Osteoblast (primary cell): ENCODE data around the gene STK32B. TPM values are rescaled to one million over a fixed set of nuclear protein-coding genes. Genes with fewer than 3 reads are reported as not detected.
A peak's percentile ranks its signal among the peaks of the same experiment; 100 is the strongest.

Experiments used
- DNase-seq: peaks from one replicate; pipeline ENCODE4 v3.0.0; 2011; ENCODE audit warnings: low spot score, mixed read lengths; ENCODE audit not compliant: insufficient read length; ENCODE audit errors: missing footprints
- H2AFZ ChIP-seq: 2 replicates; pipeline ENCODE4 v1.6.0; 2011; ENCODE audit warnings: mild to moderate bottlenecking, low read length
- H3K27ac ChIP-seq: 2 replicates; pipeline ENCODE4 v1.5.1; 2011; ENCODE audit warnings: mild to moderate bottlenecking, low read depth, low read length, moderate library complexity
- H3K27me3 ChIP-seq: 2 replicates; pipeline ENCODE4 v1.6.0; 2012; ENCODE audit warnings: mild to moderate bottlenecking, control low read depth, inconsistent platforms, low read length, moderate library complexity; ENCODE audit not compliant: insufficient read depth
- H3K36me3 ChIP-seq: 2 replicates; pipeline ENCODE4 v1.5.1; 2011; ENCODE audit warnings: mild to moderate bottlenecking, low read length, control low read depth, moderate library complexity; ENCODE audit not compliant: insufficient read depth
- H3K4me1 ChIP-seq: 2 replicates; pipeline ENCODE4 v1.5.1; 2011; ENCODE audit warnings: mild to moderate bottlenecking, low read length, control low read depth, moderate library complexity; ENCODE audit not compliant: insufficient read depth
- H3K4me2 ChIP-seq: 2 replicates; pipeline ENCODE4 v1.6.0; 2011; ENCODE audit warnings: mild to moderate bottlenecking, low read length; ENCODE audit not compliant: insufficient read depth
- H3K4me3 ChIP-seq: fragments of 200-600 bp; sonication (generic); 3 replicates; pipeline ENCODE4 v1.5.1; 2012; ENCODE audit warnings: mild to moderate bottlenecking, low read length, inconsistent platforms; ENCODE audit not compliant: insufficient read depth
- H3K79me2 ChIP-seq: 2 replicates; pipeline ENCODE4 v1.6.0; 2012; ENCODE audit warnings: mild to moderate bottlenecking, low read length, control low read depth, inconsistent platforms; ENCODE audit not compliant: insufficient read depth
- H3K9me3 ChIP-seq: 2 replicates; pipeline ENCODE4 v1.5.1; 2011; ENCODE audit warnings: low read depth, low read length, control low read depth
- H4K20me1 ChIP-seq: 2 replicates; pipeline ENCODE4 v1.6.0; 2012; ENCODE audit warnings: mild to moderate bottlenecking, low read length, control low read depth; ENCODE audit not compliant: insufficient read depth
- total RNA-seq: library from RNA; depleted of rRNA; stranded (reverse); fragments of >200 nt; gene quantifications from 2 replicates; pipeline ENCODE4 v1.2.3, GENCODE V29; 2012
- TF ChIP-seq, protein P1 (sequence below): IDR thresholded peaks from 2 replicates; pipeline ENCODE4 v1.5.1; 2011; ENCODE audit warnings: mild to moderate bottlenecking, low read depth, low read length, moderate library complexity; ENCODE audit errors: extremely low read depth

Gene STK32B
- total RNA-seq, 1 donor: 1.1 TPM

DNA sequence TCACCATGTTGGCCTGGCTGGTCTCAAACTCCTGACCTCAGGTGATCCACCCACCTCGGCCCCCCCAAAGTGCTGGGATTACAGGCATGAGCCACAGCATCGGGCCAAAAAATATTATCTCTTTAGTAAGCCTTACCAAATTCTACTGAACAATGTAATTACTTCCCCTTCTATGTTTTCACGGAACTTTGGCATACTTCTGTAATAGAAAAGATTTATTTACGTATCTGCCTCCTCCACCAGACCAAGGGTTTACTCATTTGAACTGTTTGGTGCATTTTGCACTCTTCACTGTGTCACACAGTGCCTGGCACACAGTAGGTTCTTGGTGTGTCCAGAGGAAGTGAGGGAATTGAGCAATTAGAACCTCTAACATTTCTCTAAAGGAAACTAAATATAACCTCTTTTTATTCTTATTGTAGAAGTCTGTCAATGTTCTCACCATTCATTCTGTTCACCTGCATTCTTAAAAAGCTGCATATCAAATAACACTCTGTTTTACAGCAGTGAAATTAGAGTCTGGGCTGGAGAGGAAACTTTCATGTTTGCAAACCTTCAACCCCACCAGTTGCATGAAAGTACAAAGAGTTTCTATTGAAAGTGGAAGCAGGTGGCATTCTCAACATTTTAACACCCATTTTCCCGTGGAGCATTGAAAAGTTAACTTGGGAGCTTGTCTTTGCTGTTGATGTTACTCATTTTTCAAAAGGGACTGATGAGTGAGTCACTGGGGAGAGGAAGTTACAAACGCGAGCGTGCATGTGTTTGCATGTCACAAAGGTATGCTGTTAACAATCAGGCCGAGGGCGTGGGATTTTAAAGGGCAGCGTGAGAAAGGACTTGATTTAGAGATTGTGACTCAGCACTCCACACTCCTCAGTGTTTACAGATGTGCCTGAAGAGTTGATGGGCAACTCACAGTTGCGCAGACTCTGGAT, 314.1 kb downstream of the STK32B start:
- Histone ChIP-seq H3K27ac (peak overlapping the region; percentile 46), H3K27me3 (no peaks in the 10 kb centered on the region)

DNA sequence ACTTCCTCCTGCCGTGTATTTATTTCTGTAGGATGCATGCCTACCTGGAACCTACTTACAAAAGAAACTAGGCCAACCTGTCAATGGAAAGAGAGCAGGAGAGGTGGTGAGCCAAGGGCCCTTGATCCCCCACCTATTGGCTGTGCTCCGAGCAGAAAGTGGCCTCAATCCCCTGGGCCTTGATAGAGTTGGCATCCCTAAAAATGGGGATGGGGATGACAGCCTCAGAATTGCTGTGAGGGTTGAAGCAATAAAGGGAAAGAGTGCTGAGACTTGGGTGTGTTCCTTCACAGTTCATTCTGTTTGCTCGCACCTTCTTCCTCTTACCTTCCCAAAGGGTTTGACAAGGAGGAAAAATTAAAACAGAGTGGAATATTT, 314.7 kb downstream of the STK32B start:
- TF ChIP-seq, protein P1, sequence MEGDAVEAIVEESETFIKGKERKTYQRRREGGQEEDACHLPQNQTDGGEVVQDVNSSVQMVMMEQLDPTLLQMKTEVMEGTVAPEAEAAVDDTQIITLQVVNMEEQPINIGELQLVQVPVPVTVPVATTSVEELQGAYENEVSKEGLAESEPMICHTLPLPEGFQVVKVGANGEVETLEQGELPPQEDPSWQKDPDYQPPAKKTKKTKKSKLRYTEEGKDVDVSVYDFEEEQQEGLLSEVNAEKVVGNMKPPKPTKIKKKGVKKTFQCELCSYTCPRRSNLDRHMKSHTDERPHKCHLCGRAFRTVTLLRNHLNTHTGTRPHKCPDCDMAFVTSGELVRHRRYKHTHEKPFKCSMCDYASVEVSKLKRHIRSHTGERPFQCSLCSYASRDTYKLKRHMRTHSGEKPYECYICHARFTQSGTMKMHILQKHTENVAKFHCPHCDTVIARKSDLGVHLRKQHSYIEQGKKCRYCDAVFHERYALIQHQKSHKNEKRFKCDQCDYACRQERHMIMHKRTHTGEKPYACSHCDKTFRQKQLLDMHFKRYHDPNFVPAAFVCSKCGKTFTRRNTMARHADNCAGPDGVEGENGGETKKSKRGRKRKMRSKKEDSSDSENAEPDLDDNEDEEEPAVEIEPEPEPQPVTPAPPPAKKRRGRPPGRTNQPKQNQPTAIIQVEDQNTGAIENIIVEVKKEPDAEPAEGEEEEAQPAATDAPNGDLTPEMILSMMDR: no peak
- Histone ChIP-seq H3K4me2 (no peak overlapping the region), H3K4me1 (peaks cover 3% of the 10 kb centered on the region), H3K9me3 (no peaks in the 10 kb centered on the region), H3K27ac (peak overlapping the region; percentile 46), H2AFZ (no peak overlapping the region), H3K36me3 (no peaks in the 10 kb centered on the region), H4K20me1 (no peaks in the 10 kb centered on the region), H3K27me3 (no peaks in the 10 kb centered on the region), H3K4me3 (no peak overlapping the region), H3K79me2 (no peaks in the 10 kb centered on the region)
- no peak for DNase-seq

More for the DNA sequence above, 314.1 kb downstream of the STK32B start:
- H2AFZ ChIP-seq: no peak overlapping the region
- no peaks in the 10 kb centered on the region for H3K36me3 ChIP-seq
- H3K79me2 ChIP-seq: no peaks in the 10 kb centered on the region
- no peak overlapping the region for H3K4me3 ChIP-seq
- H3K4me2 ChIP-seq: no peak overlapping the region
- DNase-seq: no peak
- H3K4me1 ChIP-seq: peaks cover 3% of the 10 kb centered on the region
- H3K9me3 ChIP-seq: no peaks in the 10 kb centered on the region
- no peaks in the 10 kb centered on the region for H4K20me1 ChIP-seq
- TF ChIP-seq, protein P1: no peak

DNA sequence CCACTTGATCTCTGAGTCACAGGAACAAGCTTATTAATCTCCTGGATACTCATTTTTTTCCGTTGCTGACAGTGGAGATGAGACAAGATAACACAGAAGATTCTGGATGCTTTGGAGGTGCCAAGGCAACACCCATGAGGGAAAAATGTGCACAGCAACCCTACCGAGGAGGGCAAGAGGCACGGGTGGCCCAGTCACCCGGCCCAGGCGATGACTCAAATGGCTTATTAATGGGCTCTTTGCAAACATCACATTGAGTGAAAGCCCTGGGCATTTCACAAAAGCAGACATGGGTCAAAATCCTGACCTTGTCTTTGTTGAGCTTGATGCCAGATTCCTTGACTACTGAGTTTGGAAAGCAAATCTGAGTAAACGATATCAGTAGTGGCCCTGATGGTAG, 315.1 kb downstream of the STK32B start:
- no peak overlapping the region for H3K4me2 ChIP-seq
- H3K27ac ChIP-seq: peak overlapping the region; percentile 46
- no peak overlapping the region for H2AFZ ChIP-seq
- H3K27me3 ChIP-seq: no peaks in the 10 kb centered on the region
- H3K9me3 ChIP-seq: no peaks in the 10 kb centered on the region
- peak; percentile 31 for DNase-seq
- peaks cover 3% of the 10 kb centered on the region for H3K4me1 ChIP-seq
- no peaks in the 10 kb centered on the region for H3K79me2 ChIP-seq
- TF ChIP-seq, protein P1: no peak
- H4K20me1 ChIP-seq: no peaks in the 10 kb centered on the region
- H3K36me3 ChIP-seq: no peaks in the 10 kb centered on the region
- no peak overlapping the region for H3K4me3 ChIP-seq

DNA sequence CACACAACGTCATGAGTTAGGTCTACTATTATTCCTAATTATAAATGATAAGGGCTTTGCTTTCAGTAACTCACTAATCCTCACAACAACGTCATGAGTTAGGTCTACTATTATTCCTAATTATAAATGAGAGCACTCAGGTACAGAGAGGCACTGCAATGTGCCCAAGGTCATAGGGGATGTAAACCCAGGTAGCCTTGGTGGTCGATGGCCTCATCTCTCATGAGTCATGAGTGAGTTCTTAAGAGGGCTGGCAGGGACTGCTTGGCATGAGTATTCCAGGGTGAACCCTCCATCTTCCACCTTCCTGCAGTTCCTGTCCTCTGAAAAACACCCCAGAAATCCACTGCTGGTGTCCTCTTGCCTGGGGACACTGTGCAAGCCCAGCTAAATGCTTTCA, 317.1 kb downstream of the STK32B start:
- no peak overlapping the region for H3K27ac ChIP-seq
- H3K9me3 ChIP-seq: no peaks in the 10 kb centered on the region
- peak; percentile 52 for DNase-seq
- H2AFZ ChIP-seq: no peak overlapping the region
- H4K20me1 ChIP-seq: no peaks in the 10 kb centered on the region
- no peak overlapping the region for H3K4me2 ChIP-seq
- H3K27me3 ChIP-seq: no peaks in the 10 kb centered on the region
- H3K36me3 ChIP-seq: no peaks in the 10 kb centered on the region
- H3K4me1 ChIP-seq: peaks cover 6% of the 10 kb centered on the region
- no peaks in the 10 kb centered on the region for H3K79me2 ChIP-seq
- TF ChIP-seq, protein P1: no peak
- H3K4me3 ChIP-seq: no peak overlapping the region
